Mesendoderm (in vitro differentiated cells): Measurements from ENCODE around the gene RPS6KA6.

Experiments
- DNase-seq: peaks from one replicate; pipeline ENCODE4 v3.0.0; 2013
- H2AK5ac ChIP-seq: 2 replicates; pipeline ENCODE4 v1.6.1; 2013; ENCODE audit warnings: low read length, inconsistent platforms
- H2BK120ac ChIP-seq: 2 replicates; pipeline ENCODE4 v1.6.1; 2013; ENCODE audit warnings: low read depth, mild to moderate bottlenecking, low read length, moderate library complexity, mixed read lengths
- H2BK15ac ChIP-seq: replicated peaks from 2 replicates; pipeline ENCODE4 v1.6.1; 2013; ENCODE audit warnings: low read depth, mild to moderate bottlenecking, moderate library complexity
- H2BK5ac ChIP-seq: 2 replicates; pipeline ENCODE4 v1.6.1; 2013; ENCODE audit warnings: low read length, inconsistent platforms
- H3K18ac ChIP-seq: 2 replicates; pipeline ENCODE4 v1.6.1; 2013; ENCODE audit warnings: mild to moderate bottlenecking, low read length, mixed read lengths
- H3K23ac ChIP-seq: one replicate; pipeline ENCODE4 v1.6.1; 2013; ENCODE audit warnings: low read length
- H3K27ac ChIP-seq: 2 replicates; pipeline ENCODE4 v1.5.1; 2013; ENCODE audit warnings: low read depth, mild to moderate bottlenecking, inconsistent platforms, low read length, moderate library complexity
- H3K27me3 ChIP-seq: 2 replicates; pipeline ENCODE4 v1.6.1; 2013; ENCODE audit warnings: low read length, control low read depth, mild to moderate bottlenecking, inconsistent platforms; ENCODE audit not compliant: insufficient read depth, poor library complexity
- H3K36me3 ChIP-seq: 2 replicates; pipeline ENCODE4 v1.6.1; 2013; ENCODE audit warnings: low read length, inconsistent platforms; ENCODE audit not compliant: control insufficient read depth, insufficient read depth
- H3K4ac ChIP-seq: one replicate; pipeline ENCODE4 v1.6.1; 2013; ENCODE audit warnings: low read depth, mild to moderate bottlenecking, low read length, moderate library complexity
- H3K4me1 ChIP-seq: 2 replicates; pipeline ENCODE4 v1.6.1; 2013; ENCODE audit warnings: low read depth, low read length, inconsistent platforms; ENCODE audit not compliant: control insufficient read depth
- H3K4me2 ChIP-seq: 2 replicates; pipeline ENCODE4 v1.6.1; 2013; ENCODE audit warnings: low read length
- H3K4me3 ChIP-seq: 2 replicates; pipeline ENCODE4 v1.5.1; 2013; ENCODE audit warnings: mild to moderate bottlenecking, low read length
- H3K56ac ChIP-seq: one replicate; pipeline ENCODE4 v1.6.1; 2013; ENCODE audit warnings: low read length
- H3K79me1 ChIP-seq: 2 replicates; pipeline ENCODE4 v1.6.1; 2013; ENCODE audit warnings: low read length, inconsistent platforms
- H3K79me2 ChIP-seq: 2 replicates; pipeline ENCODE4 v1.6.1; 2013; ENCODE audit warnings: mild to moderate bottlenecking, low read length; ENCODE audit not compliant: control insufficient read depth, insufficient read depth
- H3K9ac ChIP-seq: 2 replicates; pipeline ENCODE4 v1.6.1; 2013; ENCODE audit warnings: low read length, inconsistent platforms
- H4K5ac ChIP-seq: one replicate; pipeline ENCODE4 v1.6.1; 2013; ENCODE audit warnings: low read length
- H4K8ac ChIP-seq: one replicate; pipeline ENCODE4 v1.6.1; 2013; ENCODE audit warnings: low read depth, mild to moderate bottlenecking, control low read depth, low read length, moderate library complexity
- WGBS: extraction: QIAGEN DNeasy Blood & Tissue Kit; methylation state at CpG from one replicate; pipeline ENCODE4 v1.1.7; 2013; ENCODE audit warnings: low lambda C conversion rate, missing lambda C conversion rate; ENCODE audit not compliant: insufficient coverage; ENCODE audit errors: extremely low coverage; 5-methylcytosine and 5-hydroxymethylcytosine counted together

RPS6KA6 gene

DNA sequence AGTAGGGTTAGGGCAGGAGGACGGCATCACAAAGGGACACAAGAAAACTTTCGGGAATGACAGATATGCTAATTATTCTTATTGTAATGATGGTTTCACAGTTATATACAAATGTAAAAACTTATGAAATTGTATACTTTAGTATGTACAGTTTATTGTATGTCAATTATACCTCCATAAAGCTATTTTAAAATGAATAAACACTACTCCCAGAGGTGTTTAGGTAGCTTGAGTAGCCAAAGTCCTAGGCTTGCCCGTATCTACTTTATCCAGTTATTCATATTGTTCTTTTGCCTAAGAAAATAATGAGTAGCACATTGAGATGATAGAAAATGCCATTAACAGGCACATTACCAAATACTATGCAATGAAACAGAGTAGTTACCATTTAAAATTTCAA lies 43.0 kb downstream of the RPS6KA6 start:
- Histone ChIP-seq H3K79me2 (no peaks in the 10 kb centered on the region), H3K4ac (no peak overlapping the region), H4K5ac (no peak overlapping the region), H3K4me1 (no peaks in the 10 kb centered on the region), H3K4me3 (no peak overlapping the region), H2BK15ac (no peak overlapping the region), H3K23ac (no peak overlapping the region), H2AK5ac (no peak overlapping the region), H2BK120ac (no peak overlapping the region), H3K79me1 (no peaks in the 10 kb centered on the region), H2BK5ac (no peak overlapping the region), H3K27me3 (no peaks in the 10 kb centered on the region), H3K18ac (no peak overlapping the region), H3K9ac (no peak overlapping the region), H3K27ac (no peak overlapping the region), H4K8ac (no peak overlapping the region), H3K36me3 (no peaks in the 10 kb centered on the region), H3K56ac (no peak overlapping the region), H3K4me2 (no peak overlapping the region)
- DNase-seq = no peak
- no CpG with 5 or more reads among the region's 3 CpGs for WGBS

DNA sequence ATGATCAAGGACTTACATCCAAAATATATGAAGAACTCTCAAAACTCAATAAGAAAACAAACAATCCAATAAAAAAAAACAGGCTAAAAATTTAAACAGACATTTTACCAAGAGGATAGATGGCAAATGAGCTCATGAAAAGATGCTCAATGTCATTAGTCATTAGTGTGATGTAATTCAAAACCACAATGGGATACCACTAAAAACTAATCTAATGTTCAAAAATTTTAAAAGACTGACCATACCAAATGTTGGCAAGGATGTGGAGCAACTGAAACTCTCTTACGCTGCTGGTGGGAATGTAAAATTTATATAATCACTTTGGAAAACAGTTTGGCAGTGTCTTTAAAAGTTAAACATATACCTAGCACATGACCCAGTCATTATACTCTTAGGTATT lies 43.7 kb downstream of the RPS6KA6 start:
- Histone ChIP-seq H3K36me3 (no peaks in the 10 kb centered on the region), H2BK120ac (no peak overlapping the region), H3K27ac (no peak overlapping the region), H3K79me1 (no peaks in the 10 kb centered on the region), H3K56ac (no peak overlapping the region), H4K5ac (no peak overlapping the region), H3K79me2 (no peaks in the 10 kb centered on the region), H3K4me2 (no peak overlapping the region), H3K9ac (no peak overlapping the region), H3K4me1 (no peaks in the 10 kb centered on the region), H3K18ac (no peak overlapping the region), H3K4me3 (no peak overlapping the region), H2AK5ac (no peak overlapping the region), H3K23ac (no peak overlapping the region), H3K4ac (no peak overlapping the region), H2BK5ac (no peak overlapping the region), H4K8ac (no peak overlapping the region), H3K27me3 (no peaks in the 10 kb centered on the region), H2BK15ac (no peak overlapping the region)
- no peak for DNase-seq
- WGBS = no CpG with 5 or more reads among the region's 1 CpG

- no peak overlapping the region for H2BK15ac ChIP-seq
- H2BK5ac ChIP-seq = no peak overlapping the region
- no peak for DNase-seq
- no peak overlapping the region for H3K4me2 ChIP-seq
- H3K36me3 ChIP-seq = no peaks in the 10 kb centered on the region
- no peaks in the 10 kb centered on the region for H3K4me1 ChIP-seq
- no peaks in the 10 kb centered on the region for H3K79me1 ChIP-seq
- no peak overlapping the region for H3K4me3 ChIP-seq
- H3K9ac ChIP-seq = no peak overlapping the region
- no peak overlapping the region for H3K23ac ChIP-seq
- no peak overlapping the region for H2AK5ac ChIP-seq
- H3K79me2 ChIP-seq = no peaks in the 10 kb centered on the region
- H3K4ac ChIP-seq = no peak overlapping the region
- no peak overlapping the region for H3K18ac ChIP-seq
- no peak overlapping the region for H4K8ac ChIP-seq
- WGBS = no CpG with 5 or more reads among the region's 2 CpGs
- no peak overlapping the region for H3K27ac ChIP-seq
- H3K56ac ChIP-seq = no peak overlapping the region
- H3K27me3 ChIP-seq = no peaks in the 10 kb centered on the region
- H4K5ac ChIP-seq = no peak overlapping the region
- no peak overlapping the region for H2BK120ac ChIP-seq
These were observed 55.0 kb downstream of the RPS6KA6 start for GRCh38 chrX:84133023-84133422.

GRCh38 chrX:84123585-84123984 lies 64.4 kb downstream of the RPS6KA6 start:
- no peak overlapping the region for H3K23ac ChIP-seq
- H3K79me1 ChIP-seq = no peaks in the 10 kb centered on the region
- no peak overlapping the region for H3K18ac ChIP-seq
- DNase-seq = no peak
- H2BK120ac ChIP-seq = no peak overlapping the region
- H2BK5ac ChIP-seq = no peak overlapping the region
- H3K4me1 ChIP-seq = no peaks in the 10 kb centered on the region
- no peak overlapping the region for H3K4me3 ChIP-seq
- no peak overlapping the region for H3K27ac ChIP-seq
- H3K4me2 ChIP-seq = no peak overlapping the region
- no peak overlapping the region for H4K8ac ChIP-seq
- H3K4ac ChIP-seq = no peak overlapping the region
- no peak overlapping the region for H3K9ac ChIP-seq
- no peak overlapping the region for H4K5ac ChIP-seq
- H3K27me3 ChIP-seq = no peaks in the 10 kb centered on the region
- H3K36me3 ChIP-seq = no peaks in the 10 kb centered on the region
- H3K79me2 ChIP-seq = no peaks in the 10 kb centered on the region
- no CpG with 5 or more reads among the region's 4 CpGs for WGBS
- H2AK5ac ChIP-seq = no peak overlapping the region
- H3K56ac ChIP-seq = no peak overlapping the region
- H2BK15ac ChIP-seq = no peak overlapping the region

DNA sequence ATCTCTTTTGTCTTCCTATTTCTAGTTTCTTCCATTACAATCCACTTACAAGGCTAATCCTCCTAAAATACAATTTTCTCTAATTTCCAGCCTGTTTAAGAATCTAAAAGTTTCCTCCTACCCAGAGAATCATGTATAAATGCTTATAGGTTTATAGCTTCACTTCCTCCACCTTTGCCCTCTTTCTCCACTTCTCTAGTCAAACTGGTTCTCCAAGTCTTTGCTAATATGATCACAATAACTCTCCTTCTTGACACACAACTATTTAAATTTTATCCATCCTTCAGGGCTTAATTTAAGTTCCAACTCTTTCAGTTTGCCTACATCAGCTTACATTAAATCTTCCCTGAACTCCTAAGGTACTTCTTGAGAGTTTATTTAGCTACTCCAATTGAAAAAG lies 69.2 kb downstream of the RPS6KA6 start:
- Histone ChIP-seq H2BK5ac (no peak overlapping the region), H3K4me1 (no peaks in the 10 kb centered on the region), H4K5ac (no peak overlapping the region), H3K4me3 (no peak overlapping the region), H3K79me2 (no peaks in the 10 kb centered on the region), H2AK5ac (no peak overlapping the region), H3K9ac (no peak overlapping the region), H4K8ac (no peak overlapping the region), H3K27me3 (no peaks in the 10 kb centered on the region), H2BK120ac (no peak overlapping the region), H3K36me3 (no peaks in the 10 kb centered on the region), H3K79me1 (no peaks in the 10 kb centered on the region), H3K27ac (no peak overlapping the region), H3K4me2 (no peak overlapping the region), H3K18ac (no peak overlapping the region), H3K23ac (no peak overlapping the region), H3K4ac (no peak overlapping the region), H3K56ac (no peak overlapping the region), H2BK15ac (no peak overlapping the region)
- no peak for DNase-seq

GRCh38 chrX:84118315-84118714 lies 69.7 kb downstream of the RPS6KA6 start:
- no peaks in the 10 kb centered on the region for H3K79me2 ChIP-seq
- no peaks in the 10 kb centered on the region for H3K4me1 ChIP-seq
- H3K36me3 ChIP-seq = no peaks in the 10 kb centered on the region
- no peak overlapping the region for H2AK5ac ChIP-seq
- H3K56ac ChIP-seq = no peak overlapping the region
- no peak overlapping the region for H4K8ac ChIP-seq
- no peak overlapping the region for H3K9ac ChIP-seq
- no peak overlapping the region for H3K23ac ChIP-seq
- no peak overlapping the region for H4K5ac ChIP-seq
- H3K4ac ChIP-seq = no peak overlapping the region
- no peak overlapping the region for H3K27ac ChIP-seq
- no peaks in the 10 kb centered on the region for H3K27me3 ChIP-seq
- no peaks in the 10 kb centered on the region for H3K79me1 ChIP-seq
- no peak overlapping the region for H2BK5ac ChIP-seq
- H2BK120ac ChIP-seq = no peak overlapping the region
- no peak for DNase-seq
- no peak overlapping the region for H2BK15ac ChIP-seq
- H3K4me2 ChIP-seq = no peak overlapping the region
- no peak overlapping the region for H3K18ac ChIP-seq
- WGBS = no CpG with 5 or more reads among the region's 4 CpGs
- H3K4me3 ChIP-seq = no peak overlapping the region
